GM12878 (cell line): ENCODE data around the gene TMC2.

Source experiments
- CREB1 ChIP-seq: IDR thresholded peaks from 2 replicates; pipeline ENCODE4 v1.6.1; 2012; ENCODE audit warnings: low read depth, mild to moderate bottlenecking, inconsistent platforms
- RB1 ChIP-seq: fragments of 450-650 bp; formaldehyde crosslinking; IDR thresholded peaks from 2 replicates; pipeline ENCODE4 v1.6.1; 2017; ENCODE audit warnings: mild to moderate bottlenecking, borderline replicate concordance
- RFX5 ChIP-seq: IDR thresholded peaks from 2 replicates; pipeline ENCODE4 v1.6.1; 2011; ENCODE audit warnings: low read depth, low read length, improper control_type of control experiment

DNA sequence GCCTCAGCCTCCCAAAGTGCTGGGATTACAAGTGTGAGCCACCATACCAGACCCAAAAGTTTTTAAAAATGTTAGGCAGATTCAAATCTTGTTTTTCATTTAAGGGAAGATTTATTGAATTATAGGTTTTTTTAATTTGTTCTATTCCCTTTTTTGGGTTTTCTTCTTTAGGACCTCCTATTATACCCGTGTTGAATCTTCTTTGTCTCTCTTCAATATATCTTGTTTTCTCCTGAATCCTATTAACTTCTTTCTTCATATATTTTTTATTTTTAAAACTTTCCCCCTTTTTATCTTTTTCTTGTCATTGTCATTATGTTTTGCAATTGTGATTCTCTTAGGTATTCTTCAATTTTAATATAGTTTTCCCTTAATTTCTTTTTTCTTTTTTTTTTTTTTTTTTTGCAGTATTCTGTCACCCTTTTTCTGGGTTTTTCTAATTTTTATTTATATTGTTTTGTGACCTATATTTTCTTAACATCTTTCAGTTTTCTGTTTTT, 70.2 kb downstream of the TMC2 start:
- TF ChIP-seq CREB1 (no peak), RFX5 (no peak), RB1 (no peak)
